ENCODE data around the gene NUMB. TPM values are rescaled to one million over a fixed set of nuclear protein-coding genes. Genes with fewer than 3 reads are reported as not detected.

NUMB gene
- total RNA-seq, 1 experiment from 2014 or later = 46.5 TPM

- no peaks in the 10 kb centered on the region for H3K4me1 ChIP-seq (ENCODE audit: insufficient read depth, low read length)
- H4K5ac ChIP-seq (ENCODE audit: insufficient read length, low read depth, low read length) = no peak overlapping the region
- no peaks in the 10 kb centered on the region for H3K79me1 ChIP-seq (ENCODE audit: insufficient read depth, low read depth, low read length, poor library complexity, severe bottlenecking)
- H3K9ac ChIP-seq (ENCODE audit: extremely low read depth, insufficient read length, low read length) = no peak overlapping the region
- Mint-ChIP-seq H3K4me1 (peaks cover 15 to 16% of the 10 kb centered on the region in 2 experiments), H3K4me3 (no peak overlapping the region), H3K27me3 (ENCODE audit: low read depth) (no peaks in the 10 kb centered on the region), H3K36me3 (ENCODE audit: insufficient read depth in 1 of 3, low read depth in 3 of 3) (no peaks in the 10 kb centered on the region), H3K9me3 (no peaks in the 10 kb centered on the region), H3K27ac (peak overlapping the region in 2 of 3 experiments; percentile 54 to 59; a peak in 2 of 7 replicates)
- no peaks in the 10 kb centered on the region for H4K20me1 ChIP-seq (ENCODE audit: control insufficient read depth, insufficient read depth, insufficient read length)
- no peaks in the 10 kb centered on the region for H3K79me2 ChIP-seq (ENCODE audit: insufficient read depth, low read length)
- H2BK20ac ChIP-seq (ENCODE audit: low read depth, low read length, poor library complexity, severe bottlenecking) = no peak overlapping the region
- no peak overlapping the region for H3K27ac ChIP-seq (ENCODE audit: insufficient read length, low read depth, low read length)
- no peak overlapping the region for H3K18ac ChIP-seq (ENCODE audit: insufficient read length, low read depth, low read length)
- no peak overlapping the region for H3K14ac ChIP-seq (ENCODE audit: insufficient read depth, low read length)
- no peak overlapping the region for H3K23ac ChIP-seq (ENCODE audit: insufficient read length, low read depth, low read length)
- H2BK5ac ChIP-seq (ENCODE audit: insufficient read length, low read length) = no peak overlapping the region
- no peaks in the 10 kb centered on the region for H3K9me3 ChIP-seq (ENCODE audit: control insufficient read depth, low read depth, low read length)
- H3K27me3 ChIP-seq (ENCODE audit: insufficient read depth, low read length) = no peaks in the 10 kb centered on the region
- no peak overlapping the region for H4K8ac ChIP-seq (replicated peaks; ENCODE audit: insufficient read length, low read depth, low read length)
- no CpG with 5 or more reads among the region's 5 CpGs for WGBS (ENCODE audit: extremely low coverage, insufficient read length, low lambda C conversion rate)
- H2BK12ac ChIP-seq (ENCODE audit: insufficient read length, low read depth, low read length) = no peak overlapping the region
- no peak overlapping the region for H3K4me2 ChIP-seq (ENCODE audit: insufficient read depth, insufficient read length, low read length)
- H3K23me2 ChIP-seq (ENCODE audit: insufficient read length, low read depth, low read length, poor library complexity, severe bottlenecking) = no peaks in the 10 kb centered on the region
- DNase-seq = no peak
- H3K56ac ChIP-seq (ENCODE audit: insufficient read length, low read depth, low read length) = no peak overlapping the region
- no peak overlapping the region for H2BK120ac ChIP-seq (ENCODE audit: low read depth, low read length, poor library complexity, severe bottlenecking)
- no peak overlapping the region for H2AK5ac ChIP-seq (ENCODE audit: insufficient read length, low read length)
- H2AFZ ChIP-seq (ENCODE audit: low read length) = no peak overlapping the region
- TF ChIP-seq CTCF (conservative IDR thresholded peaks at IDR 0.05) = no peak
- H3K4ac ChIP-seq (ENCODE audit: low read depth, low read length) = no peak overlapping the region
- H4K91ac ChIP-seq (ENCODE audit: insufficient read length, low read depth, low read length) = no peak overlapping the region
- H3T11ph ChIP-seq (ENCODE audit: low read length) = no peak overlapping the region
- no peak overlapping the region for H2BK15ac ChIP-seq (ENCODE audit: low read depth, low read length)
Observed at GRCh38 chr14:73467377-73467776, 9.0 kb upstream of the NUMB start.
